ENCODE results near the gene ZNF776. TPM values are rescaled to one million over a fixed set of nuclear protein-coding genes. Genes with fewer than 3 reads are reported as not detected.
A peak's percentile ranks its signal among the peaks of the same experiment; 100 is the strongest.
"Not testable (repeated sequence)": the region's sequence is repeated elsewhere in the genome, so short reads cannot be mapped to it uniquely, and the experiment has no call there.

Gene ZNF776
- total RNA-seq (31.1 TPM), polyA plus RNA-seq (11.1 TPM)

GRCh38 chr19:57746580-57747471, at the start of gene ZNF776:
Gene ZNF776, plus strand, starts transcription at chr19:57746815. Its CDS starts 244 bp downstream, at chr19:57747059.
- Histone ChIP-seq H3K27ac (ENCODE audit: low read depth) (peak within 1 kb of the TSS; percentile 87), H3K36me3 (ENCODE audit: insufficient read depth) (peaks cover 1% of the 10 kb centered on the region), H3K4me1 (ENCODE audit: insufficient read depth) (no peaks in the 10 kb centered on the region), H3K4me3 (ENCODE audit: low read depth, low read length) (peak within 1 kb of the TSS; percentile 94)
- 1% methylated on average over 51 of the region's 51 CpGs for WGBS
- peak; percentile 89 for DNase-seq (ENCODE audit: extremely low spot score)

GRCh38 chr19:57701625-57702024, 45.0 kb upstream of the ZNF776 start:
- 98% methylated on average over 6 of the region's 6 CpGs for WGBS
- DNase-seq (ENCODE audit: extremely low spot score) = no peak
- Histone ChIP-seq H3K4me1 (ENCODE audit: insufficient read depth) (no peaks in the 10 kb centered on the region), H3K36me3 (ENCODE audit: insufficient read depth) (no peaks in the 10 kb centered on the region), H3K27ac (ENCODE audit: low read depth) (no peak overlapping the region), H3K4me3 (ENCODE audit: low read depth, low read length) (no peak overlapping the region)

- no peak for DNase-seq (ENCODE audit: extremely low spot score)
- Histone ChIP-seq H3K4me1 (ENCODE audit: insufficient read depth) (no peaks in the 10 kb centered on the region), H3K36me3 (ENCODE audit: insufficient read depth) (no peaks in the 10 kb centered on the region), H3K27ac (ENCODE audit: low read depth) (no peak overlapping the region), H3K4me3 (ENCODE audit: low read depth, low read length) (no peak overlapping the region)
- WGBS = 100% methylated on average over 1 of the region's 1 CpG
These were observed 40.3 kb upstream of the ZNF776 start for GRCh38 chr19:57706346-57706745.

GRCh38 chr19:57708641-57709361, 37.8 kb upstream of the ZNF776 start, which contains the start of gene ZNF154:
Gene ZNF154, minus strand, starts transcription at chr19:57709204. Its CDS starts 233 bp downstream, at chr19:57708971.
- H3K27ac ChIP-seq (ENCODE audit: low read depth) = peak within 1 kb of the TSS; percentile 46
- DNase-seq (ENCODE audit: extremely low spot score) = peak; percentile 82
- peak within 1 kb of the TSS; percentile 27 for H3K4me3 ChIP-seq (ENCODE audit: low read depth, low read length)
- H3K36me3 ChIP-seq (ENCODE audit: insufficient read depth) = no peaks in the 10 kb centered on the region
- under 1% methylated on average over 53 of the region's 53 CpGs for WGBS
- no peaks in the 10 kb centered on the region for H3K4me1 ChIP-seq (ENCODE audit: insufficient read depth)

- H3K36me3 ChIP-seq (ENCODE audit: insufficient read depth) = no peaks in the 10 kb centered on the region
- H3K27ac ChIP-seq (ENCODE audit: low read depth) = no peak overlapping the region
- 48% methylated on average over 15 of the region's 15 CpGs for WGBS
- no peak overlapping the region for H3K4me3 ChIP-seq (ENCODE audit: low read depth, low read length)
- H3K4me1 ChIP-seq (ENCODE audit: insufficient read depth) = no peaks in the 10 kb centered on the region
- no peak for DNase-seq (ENCODE audit: extremely low spot score)
These were observed 37.0 kb upstream of the ZNF776 start for GRCh38 chr19:57709616-57710015.

- Histone ChIP-seq H3K36me3 (ENCODE audit: insufficient read depth) (no peaks in the 10 kb centered on the region), H3K27ac (ENCODE audit: low read depth) (no peak overlapping the region), H3K4me1 (ENCODE audit: insufficient read depth) (no peaks in the 10 kb centered on the region), H3K4me3 (ENCODE audit: low read depth, low read length) (no peak overlapping the region)
- DNase-seq (ENCODE audit: extremely low spot score) = no peak
- WGBS = 68% methylated on average over 1 of the region's 1 CpG
These were observed 34.4 kb upstream of the ZNF776 start for GRCh38 chr19:57712222-57712621.

GRCh38 chr19:57719424-57719823, 27.2 kb upstream of the ZNF776 start:
- no peak for DNase-seq (ENCODE audit: extremely low spot score)
- no peaks in the 10 kb centered on the region for H3K36me3 ChIP-seq (ENCODE audit: insufficient read depth)
- H3K27ac ChIP-seq (ENCODE audit: low read depth) = no peak overlapping the region
- no peaks in the 10 kb centered on the region for H3K4me1 ChIP-seq (ENCODE audit: insufficient read depth)
- H3K4me3 ChIP-seq (ENCODE audit: low read depth, low read length) = no peak overlapping the region

- DNase-seq (ENCODE audit: extremely low spot score) = no peak
- H3K36me3 ChIP-seq (ENCODE audit: insufficient read depth) = no peaks in the 10 kb centered on the region
- H3K4me1 ChIP-seq (ENCODE audit: insufficient read depth) = no peaks in the 10 kb centered on the region
- H3K27ac ChIP-seq (ENCODE audit: low read depth) = no peak overlapping the region
- H3K4me3 ChIP-seq (ENCODE audit: low read depth, low read length) = no peak overlapping the region
- 90% methylated on average over 4 of the region's 4 CpGs for WGBS
These were observed 26.6 kb upstream of the ZNF776 start for GRCh38 chr19:57719901-57720519.

- DNase-seq (ENCODE audit: extremely low spot score) = no peak
- no peaks in the 10 kb centered on the region for H3K36me3 ChIP-seq (ENCODE audit: insufficient read depth)
- 98% methylated on average over 10 of the region's 10 CpGs for WGBS
These were observed 25.7 kb upstream of the ZNF776 start for GRCh38 chr19:57720878-57721277.

GRCh38 chr19:57738320-57738719, 8.3 kb upstream of the ZNF776 start:
- H3K27ac ChIP-seq (ENCODE audit: low read depth); H3K4me1 ChIP-seq (ENCODE audit: insufficient read depth); H3K36me3 ChIP-seq (ENCODE audit: insufficient read depth); H3K4me3 ChIP-seq (ENCODE audit: low read depth, low read length); DNase-seq (ENCODE audit: extremely low spot score): not testable (repeated sequence)
- 4% methylated on average over 10 of the region's 10 CpGs for WGBS

More at GRCh38 chr19:57720878-57721277, 25.7 kb upstream of the ZNF776 start:
- Histone ChIP-seq H3K27ac (ENCODE audit: low read depth) (no peak overlapping the region), H3K4me3 (ENCODE audit: low read depth, low read length) (no peak overlapping the region), H3K4me1 (ENCODE audit: insufficient read depth) (no peaks in the 10 kb centered on the region)

GRCh38 chr19:57738770-57739169, 7.8 kb upstream of the ZNF776 start:
- not testable (repeated sequence) for H3K4me1 ChIP-seq (ENCODE audit: insufficient read depth); H3K4me3 ChIP-seq (ENCODE audit: low read depth, low read length); H3K27ac ChIP-seq (ENCODE audit: low read depth); H3K36me3 ChIP-seq (ENCODE audit: insufficient read depth); DNase-seq (ENCODE audit: extremely low spot score)
- WGBS = 90% methylated on average over 7 of the region's 7 CpGs

GRCh38 chr19:57747472-57747807, 825 bp downstream of the ZNF776 start:
- WGBS = 32% methylated on average over 6 of the region's 6 CpGs
- Histone ChIP-seq H3K27ac (ENCODE audit: low read depth) (no peak overlapping the region), H3K4me3 (ENCODE audit: low read depth, low read length) (peak overlapping the region; percentile 94), H3K36me3 (ENCODE audit: insufficient read depth) (peaks cover 1% of the 10 kb centered on the region), H3K4me1 (ENCODE audit: insufficient read depth) (no peaks in the 10 kb centered on the region)
- DNase-seq (ENCODE audit: extremely low spot score) = no peak

GRCh38 chr19:57748029-57748428, 1.4 kb downstream of the ZNF776 start:
- Histone ChIP-seq H3K27ac (ENCODE audit: low read depth) (no peak overlapping the region), H3K4me1 (ENCODE audit: insufficient read depth) (no peaks in the 10 kb centered on the region), H3K4me3 (ENCODE audit: low read depth, low read length) (no peak overlapping the region), H3K36me3 (ENCODE audit: insufficient read depth) (peaks cover 4% of the 10 kb centered on the region)
- no peak for DNase-seq (ENCODE audit: extremely low spot score)
- 95% methylated on average over 3 of the region's 3 CpGs for WGBS
